ENCODE results near the gene WDR38. TPM values are rescaled to one million over a fixed set of nuclear protein-coding genes. Genes with fewer than 3 reads are reported as not detected.
A peak's percentile ranks its signal among the peaks of the same experiment; 100 is the strongest.

The WDR38 gene
- total and polyA plus RNA-seq, 2 of the 13 experiments (the other 11 are each of a cell fraction or from before 2014, with no cell fraction given): not detected

GRCh38 chr9:124809211-124809610, 44.0 kb upstream of the WDR38 start:
- intact Hi-C loops (cut with micrococcal nuclease; ENCODE audit: unreplicated experiment): no loop called here
- no TSS peak for BruUV-seq (replicated peaks)
- 62% methylated on average over 6 of the region's 6 CpGs for WGBS (ENCODE audit: low lambda C conversion rate)

GRCh38 chr9:124809741-124810500, 43.3 kb upstream of the WDR38 start:
- H4K20me1 ChIP-seq (ENCODE audit: insufficient read depth, low read length): no peaks in the 10 kb centered on the region
- H3K4me2 ChIP-seq (ENCODE audit: low read depth, low read length): no peak overlapping the region
- H3K36me3 ChIP-seq (replicated peaks in 1 of 2; ENCODE audit: control insufficient read depth in 1 of 2, insufficient read depth in 2 of 2, low read length in 2 of 2): no peaks in the 10 kb centered on the region
- FAIRE-seq (no peak), DNase-seq (ENCODE audit: low spot score) (no peak), ATAC-seq (no peak; the same call in 2 of the 3 replicates)
- no peak overlapping the region for H3K27ac ChIP-seq (ENCODE audit: extremely low read length, insufficient read depth, low read length)
- H3K79me2 ChIP-seq (ENCODE audit: insufficient read depth, low read length): no peaks in the 10 kb centered on the region
- intact Hi-C loops (cut with micrococcal nuclease; ENCODE audit: unreplicated experiment): no loop called here
- no peak overlapping the region for H3K4me3 ChIP-seq (replicated peaks in 1 of 3; ENCODE audit: insufficient read depth in 1 of 3, low read depth in 2 of 3, low read length in 3 of 3)
- no peak overlapping the region for H2AFZ ChIP-seq (ENCODE audit: low read length)
- peak; percentile 51 for TF ChIP-seq ZBTB38 (CRISPR knock-in tag; IDR thresholded peaks at IDR 0.05)
- no peak for TF ChIP-seq ZHX1 (CRISPR knock-in tag; IDR thresholded peaks at IDR 0.05; ENCODE audit: low read depth)
- H3K27me3 ChIP-seq (ENCODE audit: control insufficient read depth in 1 of 2, insufficient read depth in 2 of 2, low read length in 2 of 2): no peaks in the 10 kb centered on the region
- in situ Hi-C loops (cut with HindIII; ENCODE audit: extremely low pct_ligation_motif_present, low pct_unique_long_range_greater_than_20kb): no loop called here
- CTCF ChIA-PET (ENCODE audit: low intra/inter-chr PET ratio, low total read pairs): no interaction called here
- H3K4me1 ChIP-seq (ENCODE audit: insufficient read depth, low read length): peaks cover 45% of the 10 kb centered on the region
- H3K9me3 ChIP-seq (ENCODE audit: low read length): no peaks in the 10 kb centered on the region
- POLR2A ChIA-PET: interaction anchor here (0.7 to 4.7 kb wide), 5 partner anchors 9 to 61 kb away, joined by 3 to 28 read pairs (median 3); no protein-coding TSS in a partner anchor
- WGBS (ENCODE audit: low lambda C conversion rate): 93% methylated on average over 53 of the region's 60 CpGs
- BruUV-seq (replicated peaks): no TSS peak
- H3K9ac ChIP-seq (ENCODE audit: insufficient read depth, low read depth, low read length): no peak overlapping the region

More at GRCh38 chr9:124809211-124809610, 44.0 kb upstream of the WDR38 start:
- TF ChIP-seq ATF3 (CRISPR knock-in tag; IDR thresholded peaks at IDR 0.05) (0 out of 2 replicates have a peak, but pooled peaks have one; percentile 38), RCOR2 (CRISPR knock-in tag; IDR thresholded peaks at IDR 0.05) (no peak)
- 0 out of 3 replicates have a peak, but pooled peaks have one; percentile 7 for ATAC-seq
- ChIA-PET POLR2A (interaction anchor here (0.6 to 4.7 kb wide), 2 partner anchors 9 to 10 kb away, joined by 3 to 28 read pairs; no protein-coding TSS in a partner anchor), CTCF (ENCODE audit: low intra/inter-chr PET ratio, low total read pairs) (no interaction called here)
- Histone ChIP-seq H3K27ac (ENCODE audit: extremely low read length, insufficient read depth, low read length) (no peak overlapping the region), H3K79me2 (ENCODE audit: insufficient read depth, low read length) (no peaks in the 10 kb centered on the region), H3K9ac (ENCODE audit: insufficient read depth, low read depth, low read length) (no peak overlapping the region), H3K4me2 (ENCODE audit: low read depth, low read length) (no peak overlapping the region), H3K4me1 (ENCODE audit: insufficient read depth, low read length) (peaks cover 45% of the 10 kb centered on the region), H2AFZ (ENCODE audit: low read length) (no peak overlapping the region), H3K4me3 (replicated peaks in 1 of 3; ENCODE audit: insufficient read depth in 1 of 3, low read depth in 2 of 3, low read length in 3 of 3) (no peak overlapping the region), H3K27me3 (ENCODE audit: control insufficient read depth in 1 of 2, insufficient read depth in 2 of 2, low read length in 2 of 2) (no peaks in the 10 kb centered on the region), H3K9me3 (ENCODE audit: low read length) (no peaks in the 10 kb centered on the region), H3K36me3 (replicated peaks in 1 of 2; ENCODE audit: control insufficient read depth in 1 of 2, insufficient read depth in 2 of 2, low read length in 2 of 2) (no peaks in the 10 kb centered on the region), H4K20me1 (ENCODE audit: insufficient read depth, low read length) (no peaks in the 10 kb centered on the region)
- in situ Hi-C loops (cut with HindIII; ENCODE audit: extremely low pct_ligation_motif_present, low pct_unique_long_range_greater_than_20kb): no loop called here
- FAIRE-seq: no peak
- DNase-seq (ENCODE audit: low spot score): peak; percentile 54
